ENCODE results near the gene ARID3A.

ARID3A gene

DNA sequence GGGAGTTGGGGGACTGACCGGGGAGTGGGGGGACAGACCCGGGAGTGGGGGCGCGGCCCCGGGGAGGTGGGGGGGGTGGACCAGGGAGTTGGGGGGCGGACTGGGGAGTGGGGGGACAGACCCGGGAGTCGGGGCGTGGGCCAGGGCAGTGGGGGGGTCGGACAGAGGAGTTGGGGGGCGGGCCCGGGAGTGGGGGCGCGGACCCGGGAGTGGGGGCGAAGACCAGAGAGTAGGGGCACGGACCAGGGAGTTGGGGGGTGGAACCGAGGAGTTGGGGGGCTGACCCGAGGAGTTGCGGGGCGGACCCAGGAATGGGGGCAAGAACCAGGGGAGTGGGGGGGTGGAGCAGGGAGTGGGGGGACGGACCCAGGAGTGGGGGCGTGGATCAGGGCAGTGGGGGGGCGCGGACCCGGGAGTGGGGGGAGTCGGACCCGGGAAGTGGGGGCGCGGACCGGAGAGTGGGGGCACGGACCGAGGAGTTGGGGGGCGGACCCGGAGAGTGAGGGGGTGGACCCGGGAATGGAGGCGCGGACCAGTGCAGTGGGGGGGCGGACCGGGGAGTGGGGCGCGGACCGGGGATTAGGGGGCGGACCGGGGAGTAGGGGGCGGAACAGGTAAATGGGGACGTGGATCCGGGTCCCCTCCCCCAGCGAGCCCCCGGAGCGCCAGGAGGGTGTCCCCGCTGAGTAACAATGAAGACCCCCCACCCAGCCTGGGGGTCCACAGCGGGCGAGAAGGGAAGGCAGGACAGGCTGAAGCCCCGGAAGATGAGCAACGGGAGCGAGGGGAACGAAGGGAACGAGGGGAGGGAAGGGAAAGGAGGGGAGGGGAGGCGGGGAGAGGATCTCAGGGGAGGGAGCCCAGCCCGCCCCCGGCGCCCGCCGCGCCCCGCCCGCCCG, 13.4 kb upstream of the ARID3A start:
- TF ChIP-seq ZNF274 (IDR thresholded peaks at IDR 0.05; ENCODE audit: low read depth, low read length) = no peak
- peak overlapping the region; percentile 90 for H3K4me3 ChIP-seq (ENCODE audit: low read length)

- no peak for TF ChIP-seq ZNF274 (IDR thresholded peaks at IDR 0.05; ENCODE audit: low read depth, low read length)
- peak within 1 kb of the TSS; percentile 90 for H3K4me3 ChIP-seq (ENCODE audit: low read length)
Observed at GRCh38 chr19:913080-913748, 12.6 kb upstream of the ARID3A start, which contains the start of gene R3HDM4. R3HDM4 (minus strand) TSS chr19:913219; CDS start chr19:913157, 62 bp downstream.

- no peak overlapping the region; the same call in 1 of the 2 replicates for H3K4me3 ChIP-seq (ENCODE audit: low read length)
- no peak for TF ChIP-seq ZNF274 (IDR thresholded peaks at IDR 0.05; ENCODE audit: low read depth, low read length)
Observed at GRCh38 chr19:916645-917322, 9.1 kb upstream of the ARID3A start.

DNA sequence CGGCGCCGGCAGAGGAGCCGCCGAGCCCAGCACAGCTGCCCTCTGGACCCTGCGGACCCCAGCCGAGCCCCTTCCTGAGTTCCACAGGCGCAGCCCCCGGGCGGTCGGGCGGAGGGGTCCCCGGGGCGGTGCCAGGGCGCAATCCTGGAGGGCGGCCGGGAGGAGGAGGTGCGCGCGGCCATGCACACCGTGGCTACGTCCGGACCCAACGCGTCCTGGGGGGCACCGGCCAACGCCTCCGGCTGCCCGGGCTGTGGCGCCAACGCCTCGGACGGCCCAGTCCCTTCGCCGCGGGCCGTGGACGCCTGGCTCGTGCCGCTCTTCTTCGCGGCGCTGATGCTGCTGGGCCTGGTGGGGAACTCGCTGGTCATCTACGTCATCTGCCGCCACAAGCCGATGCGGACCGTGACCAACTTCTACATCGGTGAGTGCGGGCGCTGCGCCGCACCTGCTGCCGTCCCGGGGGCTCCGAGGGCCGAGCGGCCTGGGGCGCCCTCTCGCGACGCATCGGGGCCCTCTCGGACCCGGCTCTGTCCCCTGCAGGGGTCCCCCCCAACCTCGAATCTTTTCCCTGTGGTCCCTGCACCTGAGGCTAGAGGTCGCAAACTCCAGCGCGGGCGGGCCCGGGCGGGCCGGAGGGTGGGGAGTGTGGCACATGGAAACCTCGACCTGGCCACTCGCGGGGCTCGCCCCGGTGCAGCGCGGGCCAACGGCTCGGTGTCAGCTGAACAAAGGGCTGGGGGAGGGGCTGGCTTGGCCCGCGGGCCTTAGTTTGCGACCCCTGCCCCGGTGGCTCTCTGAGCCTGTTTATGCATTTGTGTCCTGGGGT, 8.3 kb upstream of the ARID3A start, which contains the start of gene KISS1R:
TSS of gene KISS1R (plus strand) at position 11 of the 829 bp plus-strand sequence. CDS start at position 181, 170 bp downstream.
- no peak within 1 kb of the TSS; the same call in 1 of the 2 replicates for H3K4me3 ChIP-seq (ENCODE audit: low read length)
- TF ChIP-seq ZNF274 (IDR thresholded peaks at IDR 0.05; ENCODE audit: low read depth, low read length) = no peak

GRCh38 chr19:918152-918437, 7.7 kb upstream of the ARID3A start:
- TF ChIP-seq ZNF274 (IDR thresholded peaks at IDR 0.05; ENCODE audit: low read depth, low read length) = no peak

DNA sequence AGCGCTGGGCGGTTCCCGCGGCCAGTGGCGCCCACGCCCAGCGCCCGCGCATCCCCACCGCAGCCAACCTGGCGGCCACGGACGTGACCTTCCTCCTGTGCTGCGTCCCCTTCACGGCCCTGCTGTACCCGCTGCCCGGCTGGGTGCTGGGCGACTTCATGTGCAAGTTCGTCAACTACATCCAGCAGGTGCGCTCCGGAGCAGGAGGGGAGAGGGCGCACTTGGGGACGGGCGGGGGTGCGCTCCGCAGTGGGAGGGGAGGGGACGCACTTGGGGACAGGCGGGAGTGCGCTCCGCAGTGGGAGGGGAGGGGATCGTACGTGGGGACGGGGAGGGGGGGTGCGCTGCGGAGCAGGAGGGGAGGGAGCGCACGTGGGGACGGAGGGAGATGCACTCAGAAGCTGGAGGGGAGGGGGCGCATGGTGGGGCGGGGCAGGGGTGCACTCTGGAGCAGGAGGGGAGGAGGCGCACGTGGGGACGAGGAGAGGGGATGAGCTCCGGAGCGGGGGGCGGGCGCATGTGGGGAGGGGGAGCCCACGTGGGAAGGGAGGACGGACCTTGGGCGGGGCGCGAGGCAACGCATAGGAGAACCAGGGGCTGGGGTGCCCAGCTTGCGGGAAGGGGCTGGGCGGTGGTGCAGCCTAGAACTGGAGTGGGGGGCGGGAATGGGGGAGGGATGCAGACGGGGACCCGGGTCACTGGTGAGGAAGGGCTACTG, 7.2 kb upstream of the ARID3A start:
- no peak overlapping the region for H3K4me3 ChIP-seq (ENCODE audit: low read length)
- TF ChIP-seq ZNF274 (IDR thresholded peaks at IDR 0.05; ENCODE audit: low read depth, low read length) = no peak

More at GRCh38 chr19:918152-918437, 7.7 kb upstream of the ARID3A start:
- H3K4me3 ChIP-seq (ENCODE audit: low read length) = no peak overlapping the region

DNA sequence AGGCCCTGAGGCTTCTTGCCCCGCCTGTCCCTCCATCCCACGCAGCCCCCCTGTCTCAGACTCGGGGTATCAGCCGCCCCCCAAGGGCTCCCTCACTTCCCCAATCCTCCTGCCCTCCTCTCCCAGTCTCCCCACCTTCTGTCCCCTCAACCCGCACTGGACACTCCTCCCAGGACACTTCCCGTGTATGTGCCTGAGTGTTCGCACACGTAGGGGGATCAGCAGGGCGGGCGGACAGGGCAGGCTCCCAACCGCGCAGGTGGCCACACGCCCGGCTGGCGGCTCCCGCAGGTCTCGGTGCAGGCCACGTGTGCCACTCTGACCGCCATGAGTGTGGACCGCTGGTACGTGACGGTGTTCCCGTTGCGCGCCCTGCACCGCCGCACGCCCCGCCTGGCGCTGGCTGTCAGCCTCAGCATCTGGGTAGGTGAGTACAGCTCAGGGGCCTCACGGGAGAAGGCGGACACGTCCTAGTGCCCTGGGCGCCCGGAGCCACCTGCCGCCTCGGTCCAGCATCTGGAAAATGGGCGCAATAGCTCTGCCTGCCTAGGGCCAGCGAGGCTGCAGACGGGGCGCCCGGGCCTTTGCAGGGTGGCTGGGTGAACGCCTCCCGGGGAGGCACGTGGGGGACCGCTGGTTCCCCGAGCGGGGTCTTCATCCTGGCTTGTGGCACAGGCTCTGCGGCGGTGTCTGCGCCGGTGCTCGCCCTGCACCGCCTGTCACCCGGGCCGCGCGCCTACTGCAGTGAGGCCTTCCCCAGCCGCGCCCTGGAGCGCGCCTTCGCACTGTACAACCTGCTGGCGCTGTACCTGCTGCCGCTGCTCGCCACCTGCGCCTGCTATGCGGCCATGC, 6.4 kb upstream of the ARID3A start:
- no peak overlapping the region; the same call in 1 of the 2 replicates for H3K4me3 ChIP-seq (ENCODE audit: low read length)

DNA sequence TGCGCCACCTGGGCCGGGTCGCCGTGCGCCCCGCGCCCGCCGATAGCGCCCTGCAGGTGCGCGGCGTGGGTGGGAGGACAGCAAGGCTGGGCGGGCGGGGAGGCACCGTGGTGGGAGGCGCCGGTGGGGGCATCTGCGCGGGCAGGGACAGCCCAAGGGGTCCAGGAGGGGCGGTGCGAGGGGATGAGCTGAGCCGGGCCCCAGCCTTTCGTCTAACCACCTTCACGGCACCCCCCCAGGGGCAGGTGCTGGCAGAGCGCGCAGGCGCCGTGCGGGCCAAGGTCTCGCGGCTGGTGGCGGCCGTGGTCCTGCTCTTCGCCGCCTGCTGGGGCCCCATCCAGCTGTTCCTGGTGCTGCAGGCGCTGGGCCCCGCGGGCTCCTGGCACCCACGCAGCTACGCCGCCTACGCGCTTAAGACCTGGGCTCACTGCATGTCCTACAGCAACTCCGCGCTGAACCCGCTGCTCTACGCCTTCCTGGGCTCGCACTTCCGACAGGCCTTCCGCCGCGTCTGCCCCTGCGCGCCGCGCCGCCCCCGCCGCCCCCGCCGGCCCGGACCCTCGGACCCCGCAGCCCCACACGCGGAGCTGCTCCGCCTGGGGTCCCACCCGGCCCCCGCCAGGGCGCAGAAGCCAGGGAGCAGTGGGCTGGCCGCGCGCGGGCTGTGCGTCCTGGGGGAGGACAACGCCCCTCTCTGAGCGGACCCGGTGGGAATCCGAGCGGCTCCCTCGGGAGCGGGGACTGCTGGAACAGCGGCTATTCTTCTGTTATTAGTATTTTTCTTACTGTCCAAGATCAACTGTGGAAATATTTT, 5.6 kb upstream of the ARID3A start:
- no peak for TF ChIP-seq ZNF274 (IDR thresholded peaks at IDR 0.05; ENCODE audit: low read depth, low read length)

More for the DNA sequence above, 6.4 kb upstream of the ARID3A start:
- no peak for TF ChIP-seq ZNF274 (IDR thresholded peaks at IDR 0.05; ENCODE audit: low read depth, low read length)

DNA sequence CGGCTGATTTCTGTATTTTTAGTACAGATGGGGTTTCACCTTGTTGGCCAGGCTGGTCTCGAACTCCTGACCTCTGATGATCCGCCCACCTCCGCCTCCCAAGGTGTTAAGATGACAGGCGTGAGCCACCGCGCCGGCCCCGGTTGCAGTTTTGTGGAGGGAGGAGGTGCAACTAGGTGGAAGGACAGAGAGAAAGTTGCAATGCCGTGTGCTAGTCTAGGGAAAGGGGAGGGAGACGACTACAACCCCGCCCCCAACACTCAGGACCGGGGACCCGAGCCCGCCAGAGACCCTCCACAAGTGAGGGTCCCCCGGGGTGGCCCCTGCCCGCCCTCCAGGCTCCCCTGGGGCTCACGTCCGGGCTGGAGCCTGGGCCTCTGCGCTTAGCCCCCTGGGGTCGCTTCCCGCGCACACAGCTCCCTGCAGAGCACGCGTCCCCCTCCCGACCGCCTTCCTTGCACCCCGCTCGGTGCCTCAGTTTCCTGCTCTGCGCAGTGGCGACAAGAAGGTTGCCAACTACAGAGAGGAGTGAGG, 1.2 kb upstream of the ARID3A start:
- no peak for TF ChIP-seq ZNF274 (IDR thresholded peaks at IDR 0.05; ENCODE audit: low read depth, low read length)
- H3K4me3 ChIP-seq (ENCODE audit: low read length) = peak overlapping the region; percentile 90; the same call in 1 of the 2 replicates

More for the DNA sequence above, 5.6 kb upstream of the ARID3A start:
- H3K4me3 ChIP-seq (ENCODE audit: low read length) = peak overlapping the region; percentile 13; the same call in 1 of the 2 replicates

DNA sequence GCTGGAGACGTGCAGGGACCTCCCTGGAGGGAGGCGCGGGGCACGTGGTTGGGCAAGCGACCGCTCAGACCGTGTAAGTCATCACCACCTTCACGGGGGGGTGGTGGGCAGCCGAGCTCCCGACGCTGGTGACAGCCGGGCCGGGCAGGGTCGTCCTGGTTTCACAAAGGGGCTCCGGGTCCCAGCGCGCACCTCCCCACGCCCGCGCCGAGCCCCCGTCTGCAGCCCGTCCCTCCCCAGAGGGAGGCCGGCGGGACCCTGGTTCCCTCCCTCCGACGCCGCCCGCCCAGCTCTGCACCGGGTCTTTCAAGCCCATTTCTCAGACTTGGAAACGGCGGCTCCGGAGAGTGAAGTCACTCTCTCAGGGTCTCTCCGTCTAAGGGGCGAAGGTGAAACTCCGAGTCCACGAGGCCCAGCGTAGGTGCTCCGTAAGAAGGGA, 729 bp upstream of the ARID3A start:
- TF ChIP-seq ZNF274 (IDR thresholded peaks at IDR 0.05; ENCODE audit: low read depth, low read length) = no peak

DNA sequence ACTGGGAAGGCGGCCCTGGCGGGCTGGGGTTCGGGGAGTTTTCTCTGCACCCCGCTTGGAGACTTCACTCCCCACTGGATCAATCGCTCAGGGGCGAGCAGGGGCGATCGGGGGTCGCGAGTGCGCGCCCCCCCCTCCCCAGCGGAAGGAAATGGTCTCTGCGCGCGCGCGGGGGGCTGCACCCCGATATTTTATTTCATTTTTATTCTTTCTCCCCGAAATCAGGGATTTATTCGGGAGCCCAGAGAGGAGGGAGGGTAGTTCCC, 421 bp downstream of the ARID3A start:
- TF ChIP-seq ZNF274 (IDR thresholded peaks at IDR 0.05; ENCODE audit: low read depth, low read length) = no peak
- H3K4me3 ChIP-seq (ENCODE audit: low read length) = peak overlapping the region; percentile 90

More for the DNA sequence above, 729 bp upstream of the ARID3A start:
- peak overlapping the region; percentile 90; the same call in 1 of the 2 replicates for H3K4me3 ChIP-seq (ENCODE audit: low read length)
